Anterior cingulate cortex (tissue), 58 donors: ENCODE results near the gene GMDS.
"Not testable (repeated sequence)": the region's sequence is repeated elsewhere in the genome, so short reads cannot be mapped to it uniquely, and the experiment has no call there.

Experiments
- DNase-seq, 58 donors: peaks; one replicate each; lab custom pipeline; 2025; lab: John Stamatoyannopoulos, UW

The GMDS gene

DNA sequence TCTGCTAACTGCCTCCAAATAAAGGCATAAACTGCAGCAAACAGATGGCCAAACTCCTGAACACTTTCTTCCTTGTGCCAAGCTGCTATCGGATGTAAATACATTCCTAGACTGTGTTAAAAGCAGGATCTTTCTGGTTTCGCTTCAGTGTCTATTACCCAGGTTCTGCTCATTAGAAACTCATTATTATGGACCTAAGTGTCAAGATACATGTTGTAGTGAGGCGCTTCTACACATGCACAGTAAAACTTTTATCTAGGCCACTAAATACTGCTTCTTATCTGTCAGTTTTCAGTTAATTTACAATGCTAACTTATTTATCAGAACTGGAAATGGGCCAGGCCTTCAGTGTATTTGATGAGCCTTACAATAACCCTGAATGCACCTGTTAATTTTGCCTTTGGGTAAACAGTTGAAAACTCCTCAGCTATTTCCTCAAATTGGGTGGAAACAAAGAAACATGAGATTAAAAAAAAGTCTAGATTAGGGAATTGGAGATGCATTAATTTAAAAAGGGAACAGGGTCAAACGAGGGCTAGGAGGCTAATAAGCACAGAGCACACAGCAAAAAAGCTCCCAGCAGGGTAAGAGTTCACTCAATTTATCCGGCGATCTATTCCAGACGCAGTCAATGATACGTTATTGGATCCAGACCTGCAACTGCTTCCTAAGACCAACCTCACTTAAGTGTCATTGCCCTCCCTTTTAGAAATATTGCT, 395.1 kb downstream of the GMDS start:
- peak in 1 of 58 donors; percentile 6 for DNase-seq

DNA sequence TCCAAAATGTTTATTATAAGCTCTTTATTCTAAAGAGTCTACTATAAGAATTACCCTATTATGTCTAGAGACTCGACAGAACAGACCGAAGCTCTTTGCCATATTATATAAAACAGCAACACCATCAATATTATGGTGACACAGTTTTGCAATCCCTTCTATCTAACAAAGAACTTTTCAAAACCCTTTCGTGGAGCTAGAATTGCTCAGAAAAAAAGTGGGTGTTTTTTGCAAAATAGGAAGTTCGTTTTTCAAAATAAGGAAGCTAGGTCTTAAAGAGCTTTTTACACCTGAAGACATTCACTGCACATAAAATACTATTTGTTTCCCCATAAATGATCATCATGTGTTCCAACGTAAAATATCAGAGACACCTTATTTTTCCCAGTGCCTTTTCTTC, 395.7 kb downstream of the GMDS start:
- no peak for DNase-seq

DNA sequence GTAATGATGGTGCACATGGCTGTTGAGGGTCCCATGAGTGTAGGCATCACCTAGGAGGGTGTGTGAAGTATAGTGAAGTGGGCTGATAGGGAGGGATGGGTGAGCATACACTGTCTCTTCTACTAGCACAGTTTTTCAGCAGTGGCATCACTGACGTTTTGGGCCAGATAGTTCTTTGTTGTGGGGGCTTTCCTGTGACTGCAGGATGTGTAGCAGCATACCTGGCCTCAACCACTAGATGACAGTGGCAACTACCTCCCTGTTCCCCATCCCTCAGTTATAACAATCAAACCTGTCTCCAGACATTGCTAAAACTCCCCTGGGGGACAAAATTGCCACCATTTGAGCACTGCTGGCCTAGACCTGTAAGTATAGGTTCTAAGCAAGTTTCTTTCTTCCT, 396.7 kb downstream of the GMDS start:
- no peak for DNase-seq

DNA sequence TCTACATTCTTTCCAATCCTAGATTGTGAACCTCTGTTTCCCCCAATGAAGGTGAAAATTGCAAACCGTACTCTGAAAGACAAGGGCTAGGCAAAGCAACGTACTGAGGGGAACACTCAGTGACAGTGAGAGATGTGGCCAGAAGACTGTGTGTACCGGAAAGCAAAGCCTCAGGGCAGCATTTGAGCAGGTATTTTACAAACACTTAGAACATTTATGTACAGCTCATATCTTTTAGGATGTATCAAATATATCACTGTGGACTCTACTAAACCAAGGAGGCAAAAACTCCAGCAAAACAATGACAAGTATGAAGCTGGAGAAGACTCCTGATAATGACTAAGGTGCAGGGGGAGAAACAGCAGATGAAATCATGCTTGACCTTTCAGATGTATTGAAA, 398.8 kb downstream of the GMDS start:
- no peak for DNase-seq

DNA sequence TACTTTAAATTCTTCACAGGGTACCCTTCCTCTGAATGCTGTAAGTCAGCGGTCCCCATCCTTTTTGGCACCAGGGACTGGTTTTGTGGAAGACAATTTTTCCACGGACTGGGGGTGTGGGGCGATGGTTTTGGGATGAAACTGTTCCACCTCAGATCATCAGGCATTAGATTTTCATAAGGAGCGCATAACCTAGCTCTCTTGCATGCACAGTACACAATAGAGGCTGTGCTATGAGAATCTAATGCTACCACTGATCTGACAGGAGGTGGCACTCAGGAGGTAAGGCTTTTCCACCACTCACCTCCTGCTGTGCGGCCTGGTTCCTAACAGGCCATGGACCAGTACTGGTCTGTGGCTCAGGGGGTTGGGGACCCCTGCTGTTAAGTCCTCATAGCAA, 399.9 kb downstream of the GMDS start:
- not testable (repeated sequence) for DNase-seq

DNA sequence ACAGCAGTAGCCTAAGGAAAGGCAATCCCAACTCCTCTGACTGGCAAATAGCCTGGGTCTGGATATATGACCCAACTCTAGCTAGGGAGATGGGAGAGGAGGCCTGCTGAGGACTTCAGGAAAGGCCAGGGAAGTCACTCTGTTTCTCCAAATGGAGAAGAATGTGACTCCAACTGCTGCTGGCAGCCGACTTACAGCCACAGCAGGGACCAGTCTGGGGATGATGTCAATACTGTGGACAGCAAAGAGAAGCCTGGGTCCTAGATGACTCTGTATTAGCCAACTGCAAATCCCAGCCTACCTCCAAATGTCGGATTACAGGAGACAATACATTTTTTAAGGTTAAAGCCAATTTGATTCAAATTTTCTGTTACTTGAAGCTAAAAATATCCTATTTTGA, 403.1 kb downstream of the GMDS start:
- DNase-seq: no peak

DNA sequence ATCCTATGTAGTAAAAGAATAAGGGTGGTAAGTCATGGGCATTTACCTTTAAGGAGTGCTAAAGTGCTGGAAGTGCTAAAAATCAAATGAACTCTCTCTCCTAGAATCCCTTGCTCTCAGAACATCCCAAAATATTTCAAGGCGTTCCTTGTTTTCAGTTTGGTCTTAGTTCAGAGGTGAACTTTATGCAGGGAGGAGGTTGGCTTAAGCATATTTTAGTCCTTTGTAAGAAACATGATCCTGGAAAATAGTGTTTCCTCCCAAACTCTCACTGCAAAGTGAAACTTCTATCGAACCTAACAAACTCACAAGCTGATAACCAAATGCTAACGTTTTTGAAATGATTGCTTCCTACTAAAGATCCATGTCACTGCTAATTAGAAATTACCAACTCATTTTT, 404.3 kb downstream of the GMDS start:
- DNase-seq: no peak

DNA sequence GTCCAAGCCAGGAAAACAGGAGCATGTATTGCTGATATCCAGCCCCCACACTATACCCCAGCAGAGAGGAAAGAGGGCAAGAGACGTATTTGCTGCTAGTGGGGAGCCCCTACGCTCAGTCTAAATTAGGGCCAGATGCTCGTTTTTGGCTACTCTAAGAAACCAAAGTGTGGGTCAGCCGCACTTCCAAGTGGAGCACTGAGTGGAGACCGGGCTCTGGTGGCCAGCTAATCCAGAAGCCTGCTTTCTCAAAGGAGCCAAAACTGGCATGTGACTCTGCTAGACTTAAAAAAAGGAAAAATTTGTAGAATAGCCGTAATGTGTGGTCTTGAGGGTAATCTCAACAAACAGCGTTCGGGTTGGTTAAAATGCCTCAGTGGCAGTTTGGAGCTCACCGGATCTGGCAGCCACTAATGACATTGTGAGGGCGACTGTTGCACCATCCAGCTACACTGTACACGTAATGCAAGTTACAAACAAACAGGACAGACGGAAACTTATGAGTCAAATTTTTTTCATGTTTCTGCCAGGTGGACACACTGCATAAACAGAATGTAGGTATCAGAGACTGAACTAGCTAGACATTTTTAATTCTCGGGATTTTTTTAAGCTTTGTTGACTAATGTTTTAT, 404.8 kb downstream of the GMDS start:
- no peak for DNase-seq

DNA sequence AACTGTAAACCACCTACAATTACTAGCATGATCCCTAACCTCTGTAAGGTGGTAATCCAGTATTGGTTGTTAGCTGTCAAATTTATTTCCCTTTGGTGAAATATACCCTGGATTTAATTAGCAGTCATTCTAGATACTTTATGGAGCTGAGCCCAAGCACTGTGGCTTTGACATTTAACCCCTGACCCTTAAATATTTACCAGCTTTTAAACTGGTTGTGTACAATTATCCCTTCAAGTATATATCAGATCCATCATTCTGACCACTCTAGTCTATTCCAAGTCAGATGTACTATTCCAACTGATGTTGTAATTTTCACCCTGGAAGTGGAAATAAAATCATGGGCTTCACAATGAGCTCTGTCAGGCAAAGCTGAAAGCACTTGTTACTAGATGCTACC, 406.0 kb downstream of the GMDS start:
- DNase-seq: no peak

DNA sequence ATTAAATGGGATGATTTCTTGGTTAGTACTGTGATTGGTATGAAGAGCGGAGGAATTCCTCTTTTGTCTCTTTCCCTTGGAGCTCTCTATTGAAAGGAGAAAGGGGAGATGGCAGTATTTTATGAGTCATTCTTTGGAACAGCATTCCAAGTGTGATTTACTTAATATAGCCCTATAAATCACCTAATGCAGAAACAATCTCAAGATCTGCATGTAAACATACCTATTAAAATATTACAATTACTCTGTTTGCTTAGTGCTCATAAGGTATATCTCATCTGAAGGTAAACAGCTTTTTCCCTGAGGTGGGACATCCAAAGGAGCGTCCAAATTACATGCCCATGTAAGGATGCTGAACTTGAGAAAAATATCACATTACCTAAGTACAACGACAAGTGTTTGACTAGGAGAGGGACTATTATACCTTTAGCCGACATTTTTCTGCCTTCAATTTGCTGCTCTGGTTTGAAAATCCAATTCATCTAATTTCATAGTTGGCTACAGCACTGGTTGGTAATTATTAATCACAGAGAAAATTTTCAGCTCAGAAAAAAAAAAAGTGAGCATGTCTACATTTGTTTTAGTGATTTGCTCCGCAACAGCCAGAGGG, 406.7 kb downstream of the GMDS start:
- no peak for DNase-seq

DNA sequence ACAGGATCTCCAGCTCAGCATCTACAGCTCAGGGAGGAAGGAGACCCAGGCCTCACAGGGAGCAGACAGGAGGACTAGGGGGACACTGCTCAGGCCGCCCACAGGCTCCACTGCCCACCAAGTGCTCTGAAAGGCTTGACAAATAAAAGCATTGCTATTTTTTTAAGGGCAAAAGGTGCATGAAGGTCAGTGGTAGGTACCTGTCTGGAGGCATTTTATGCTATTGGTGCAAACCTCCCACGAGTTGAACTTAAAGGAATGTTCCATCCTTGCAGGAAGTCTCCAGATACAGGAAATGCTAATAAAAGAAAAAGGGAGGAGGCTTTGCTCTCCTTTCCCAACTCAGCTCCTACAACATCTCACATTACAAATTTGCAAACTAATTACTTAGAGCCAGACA, 407.6 kb downstream of the GMDS start:
- no peak for DNase-seq

DNA sequence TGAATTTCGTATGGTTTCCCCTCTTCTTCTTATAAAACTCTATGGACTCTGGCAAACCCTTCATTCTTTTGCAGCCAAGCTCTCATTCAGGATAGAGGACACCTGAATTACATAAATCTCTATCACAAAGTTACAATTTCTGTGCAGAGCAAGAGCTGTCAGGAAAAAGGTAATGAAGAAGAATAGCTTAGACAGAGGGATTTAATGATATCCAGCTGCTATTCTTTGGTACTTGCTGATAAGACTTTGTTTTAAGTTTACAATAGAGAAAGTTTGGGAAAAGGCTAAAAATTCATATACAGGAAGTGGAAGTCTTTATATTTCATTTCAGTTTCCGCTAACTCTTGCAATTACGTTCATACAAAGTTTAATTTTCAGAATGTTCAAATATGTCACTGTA, 408.7 kb downstream of the GMDS start:
- DNase-seq: no peak

DNA sequence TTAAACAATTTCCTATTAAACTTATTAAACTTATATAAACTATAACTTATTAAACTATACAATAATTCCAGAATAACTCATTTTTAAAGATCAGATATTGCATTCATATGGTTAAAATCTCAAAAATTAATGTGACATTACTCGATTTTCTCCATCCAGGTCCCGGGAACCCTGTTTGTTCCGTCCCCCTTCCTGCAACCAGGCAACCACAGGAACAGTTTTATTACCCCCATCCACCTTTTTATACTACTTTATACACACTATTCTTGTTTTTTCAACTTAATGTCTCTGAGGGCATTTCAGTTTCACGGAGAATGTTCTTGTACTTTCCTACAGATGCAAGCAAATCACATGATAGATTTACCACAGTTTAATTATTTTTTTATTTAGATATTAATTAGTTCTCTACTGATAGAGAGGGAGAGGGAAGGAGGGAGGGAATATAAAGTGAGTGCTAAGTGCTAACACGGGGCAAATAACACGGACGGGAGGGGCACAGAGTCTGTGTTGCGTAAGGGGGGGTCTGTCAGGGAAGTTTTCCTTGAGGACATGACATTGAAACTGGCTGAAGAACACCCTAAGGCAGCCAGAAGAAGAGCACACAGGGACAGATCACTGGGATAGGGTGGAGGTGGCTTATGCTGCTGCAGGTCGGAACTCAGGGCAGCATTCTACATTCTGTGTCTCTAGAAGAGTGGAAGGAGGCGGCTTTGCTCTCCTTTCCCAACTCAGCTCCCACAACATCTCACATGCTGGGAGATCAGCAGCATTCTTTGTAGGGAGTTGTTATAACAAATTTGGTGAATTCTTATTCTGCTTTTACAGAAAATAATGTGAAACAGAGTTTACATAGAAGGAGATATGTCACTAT, 410.5 kb downstream of the GMDS start:
- no peak for DNase-seq

DNA sequence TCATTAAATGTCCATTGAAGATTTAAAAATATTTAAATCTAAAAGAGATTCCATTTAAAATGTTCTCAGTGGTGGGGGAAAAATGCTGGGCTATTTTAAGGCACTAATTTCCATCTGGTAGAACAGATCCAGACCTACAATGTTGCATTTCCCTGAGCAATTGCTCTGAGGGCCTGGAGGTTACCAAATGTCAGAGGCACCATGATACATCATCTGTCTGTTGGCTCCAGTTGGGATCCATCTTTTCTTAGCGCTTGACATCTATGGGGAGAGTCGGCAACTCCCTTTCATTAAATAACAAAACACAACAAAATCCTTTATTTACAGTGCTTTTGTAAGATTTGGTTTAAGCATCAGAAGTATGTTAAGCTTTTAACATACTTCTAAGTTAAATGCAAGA, 411.2 kb downstream of the GMDS start:
- DNase-seq: no peak

DNA sequence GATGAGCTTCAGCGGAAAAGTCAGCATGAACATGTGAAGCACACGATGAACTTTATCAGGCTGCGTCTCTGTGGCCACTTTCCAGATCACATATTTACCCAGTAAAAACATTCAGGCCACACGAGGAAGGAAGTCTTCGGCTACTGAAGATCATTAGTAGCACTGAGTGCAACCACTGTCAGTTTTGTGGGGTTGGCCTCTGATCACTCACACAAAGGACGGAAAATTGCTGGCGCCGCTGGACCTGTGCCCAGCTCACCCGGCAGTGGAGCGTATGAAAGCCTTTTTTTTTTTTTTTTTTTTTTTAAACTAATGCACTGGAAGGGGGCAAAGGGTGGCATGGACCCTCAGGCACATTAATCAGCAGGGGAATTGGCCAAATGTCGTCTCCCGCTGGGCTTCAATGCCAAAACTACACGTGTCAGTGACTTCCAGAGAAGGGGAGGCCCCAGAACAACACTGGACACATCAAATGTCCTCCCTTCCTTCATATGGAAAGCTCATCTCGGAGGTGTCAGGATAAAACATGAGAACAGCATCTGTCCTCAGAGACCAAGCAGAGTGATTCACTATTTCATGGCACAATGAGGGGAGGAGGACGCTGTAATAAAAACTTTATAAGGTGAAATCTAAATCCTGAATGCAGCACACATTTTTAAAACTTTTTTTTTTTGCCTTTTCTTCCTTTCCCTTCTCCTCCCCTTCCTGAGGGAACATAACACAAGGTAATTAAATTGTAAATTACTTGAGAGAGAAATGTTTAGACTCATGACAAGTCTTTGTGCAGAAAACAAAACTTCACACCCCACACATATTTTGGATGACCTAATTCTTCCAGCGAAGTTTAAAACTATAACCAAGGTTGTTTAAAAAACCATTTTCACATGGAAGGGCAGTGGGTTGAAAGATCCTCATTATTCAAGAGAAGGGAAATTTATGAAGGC, 412.3 kb downstream of the GMDS start:
- peak in 2 of 58 donors; percentile 1 to 5 for DNase-seq

DNA sequence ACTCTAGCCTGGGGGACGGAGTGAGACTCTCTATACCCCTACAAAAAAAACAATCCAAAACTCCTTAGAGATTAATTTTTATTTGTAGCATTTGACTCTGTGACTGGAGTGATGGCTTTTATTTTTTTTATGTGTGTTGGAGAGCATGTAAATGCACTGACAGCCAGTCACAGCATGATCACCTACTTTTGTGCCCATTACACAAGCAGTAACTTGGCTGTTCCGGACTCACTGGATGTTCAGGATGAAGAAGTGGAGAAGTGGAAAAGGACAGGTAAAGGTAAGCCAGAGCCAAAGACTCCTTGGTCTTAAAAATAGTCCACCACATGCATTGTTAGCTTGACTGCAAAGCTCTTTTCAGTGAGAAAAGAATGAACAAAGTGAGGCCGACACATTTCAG, 413.0 kb downstream of the GMDS start:
- DNase-seq: no peak

DNA sequence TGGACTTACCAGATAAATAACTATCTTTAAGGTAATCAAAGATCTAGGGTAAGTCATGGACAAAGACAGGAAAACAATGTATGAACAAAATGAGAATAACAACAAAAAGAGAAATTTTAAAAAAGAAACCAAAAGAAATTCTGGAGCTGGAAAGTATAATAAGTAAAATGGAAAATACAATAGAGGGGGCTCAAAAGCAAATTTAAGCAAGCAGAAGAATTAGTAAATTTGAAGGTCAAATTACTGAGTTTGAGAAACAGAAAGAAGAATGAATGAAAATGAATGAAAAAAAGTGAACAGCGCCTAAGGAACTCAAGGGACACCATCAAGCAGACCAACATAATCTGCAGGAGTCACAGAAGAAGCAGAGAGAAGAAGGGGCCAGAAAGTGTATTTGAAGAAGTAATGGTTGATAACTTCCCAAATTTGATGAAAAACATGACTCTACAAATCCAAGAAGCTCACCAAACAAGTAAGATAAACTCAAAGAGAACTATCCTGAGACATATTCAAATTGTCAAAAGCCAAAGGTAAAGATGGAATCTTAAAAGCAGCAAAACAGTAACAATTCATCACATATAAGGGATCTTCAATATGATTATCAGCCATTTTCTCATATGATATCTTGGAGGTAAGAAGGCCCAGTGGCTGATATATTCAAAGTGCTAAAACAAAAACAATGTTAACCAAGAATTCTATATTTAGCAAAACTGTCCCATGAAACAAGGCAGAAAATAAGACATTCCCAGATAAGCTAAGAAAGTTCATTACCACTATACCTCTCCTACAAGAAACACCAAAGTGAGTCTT, 417.2 kb downstream of the GMDS start:
- no peak for DNase-seq

DNA sequence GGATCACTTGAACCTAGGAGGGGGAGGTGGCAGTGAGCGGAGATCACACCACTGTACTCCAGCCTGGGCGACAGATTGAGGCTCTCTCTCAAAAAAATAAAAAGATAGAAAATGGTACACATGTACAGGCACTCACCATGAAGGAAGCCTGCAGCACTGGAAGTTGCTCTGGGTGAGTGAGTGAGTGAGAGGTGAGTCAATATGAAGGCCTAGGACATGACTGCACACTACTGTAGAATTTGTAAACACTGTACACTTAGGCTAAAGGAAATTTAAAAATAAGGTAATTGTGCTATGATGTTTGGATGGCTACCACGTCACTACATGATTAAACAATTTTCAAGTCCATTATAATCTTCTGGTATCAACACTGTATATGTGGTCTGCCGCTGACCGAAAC, 419.5 kb downstream of the GMDS start:
- no peak for DNase-seq

DNA sequence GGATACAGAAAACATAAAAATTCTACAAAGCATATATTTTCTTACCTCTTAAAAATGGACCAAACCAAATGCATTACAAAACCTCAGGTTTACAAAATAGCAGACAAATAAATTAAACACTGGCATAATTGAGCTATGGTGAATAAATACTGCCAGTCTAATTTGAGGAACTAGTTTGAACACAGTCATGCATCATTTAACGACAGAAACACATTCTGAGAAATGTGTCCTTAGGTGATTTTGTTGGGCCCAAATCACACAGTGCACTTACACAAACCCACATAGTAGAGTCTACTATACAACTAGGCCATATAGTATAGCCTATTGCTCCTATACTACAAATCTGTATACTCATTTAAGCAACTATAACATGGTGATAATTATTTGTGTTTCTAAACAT, 420.1 kb downstream of the GMDS start:
- no peak for DNase-seq
